ENCODE measurements around the gene NFX1.

GRCh38 chr9:33418090-33418489 is 127.8 kb downstream of the NFX1 start:
- no peak for TF ChIP-seq EZH2phosphoT487 (IDR thresholded peaks at IDR 0.05; ENCODE audit: borderline replicate concordance)
- no peak for TF ChIP-seq CTCF (conservative IDR thresholded peaks at IDR 0.05; ENCODE audit: low read length)
